H9 (cell line): ENCODE results near the gene TRMT61B. TPM values are rescaled to one million over a fixed set of nuclear protein-coding genes. Genes with fewer than 3 reads are reported as not detected.

Experiments
- DNase-seq: peaks from one replicate; pipeline ENCODE4 v3.0.0-alpha.2; 2017
- H2AFZ ChIP-seq: one replicate; pipeline ENCODE4 v1.6.1; 2013; ENCODE audit warnings: mild to moderate bottlenecking, low read length, control low read depth, moderate library complexity
- H2AK5ac ChIP-seq: 2 replicates; pipeline ENCODE4 v1.6.1; 2013; ENCODE audit warnings: low read length, control low read depth, mixed read lengths; ENCODE audit not compliant: insufficient read length
- H2BK120ac ChIP-seq: one replicate; pipeline ENCODE4 v1.6.1; 2013; ENCODE audit warnings: low read depth, mild to moderate bottlenecking, low read length, control low read depth, inconsistent platforms; ENCODE audit not compliant: poor library complexity, severe bottlenecking
- H2BK12ac ChIP-seq: 2 replicates; pipeline ENCODE4 v1.6.1; 2013; ENCODE audit warnings: low read length, control low read depth, mixed read lengths, low read depth; ENCODE audit not compliant: insufficient read length
- H2BK15ac ChIP-seq: 2 replicates; pipeline ENCODE4 v1.6.1; 2013; ENCODE audit warnings: low read depth, low read length, control low read depth
- H2BK20ac ChIP-seq: one replicate; pipeline ENCODE4 v1.6.1; 2013; ENCODE audit warnings: low read depth, mild to moderate bottlenecking, low read length, control low read depth, inconsistent platforms; ENCODE audit not compliant: poor library complexity, severe bottlenecking
- H2BK5ac ChIP-seq: 2 replicates; pipeline ENCODE4 v1.6.1; 2013; ENCODE audit warnings: low read length, control low read depth, mixed read lengths; ENCODE audit not compliant: insufficient read length
- H3K14ac ChIP-seq: 2 replicates; pipeline ENCODE4 v1.6.1; 2013; ENCODE audit warnings: low read length, control low read depth; ENCODE audit not compliant: insufficient read depth
- H3K18ac ChIP-seq: 2 replicates; pipeline ENCODE4 v1.6.1; 2013; ENCODE audit warnings: low read depth, mild to moderate bottlenecking, mixed read lengths, low read length, control low read depth; ENCODE audit not compliant: insufficient read length
- H3K23ac ChIP-seq: 2 replicates; pipeline ENCODE4 v1.6.1; 2013; ENCODE audit warnings: low read length, control low read depth, mixed read lengths, low read depth; ENCODE audit not compliant: insufficient read length
- H3K23me2 ChIP-seq: 2 replicates; pipeline ENCODE4 v1.6.1; 2013; ENCODE audit warnings: low read depth, mild to moderate bottlenecking, mixed read lengths, low read length, control low read depth; ENCODE audit not compliant: insufficient read length, poor library complexity, severe bottlenecking
- H3K27ac ChIP-seq: 2 replicates; pipeline ENCODE4 v1.5.1; 2013; ENCODE audit warnings: low read length, control low read depth, mixed read lengths, low read depth; ENCODE audit not compliant: insufficient read length
- H3K27me3 ChIP-seq: 2 replicates; pipeline ENCODE4 v1.6.1; 2013; ENCODE audit warnings: low read length, control low read depth, inconsistent platforms; ENCODE audit not compliant: insufficient read depth
- H3K4ac ChIP-seq: 2 replicates; pipeline ENCODE4 v1.6.1; 2013; ENCODE audit warnings: low read depth, mild to moderate bottlenecking, control low read depth, inconsistent platforms, low read length, moderate library complexity
- H3K4me1 ChIP-seq: 2 replicates; pipeline ENCODE4 v1.6.1; 2013; ENCODE audit warnings: low read length, control low read depth, inconsistent platforms; ENCODE audit not compliant: insufficient read depth
- H3K4me2 ChIP-seq: 2 replicates; pipeline ENCODE4 v1.6.1; 2013; ENCODE audit warnings: low read length, control low read depth, mixed read lengths; ENCODE audit not compliant: insufficient read length, insufficient read depth
- H3K56ac ChIP-seq: 2 replicates; pipeline ENCODE4 v1.6.1; 2013; ENCODE audit warnings: low read depth, mild to moderate bottlenecking, mixed read lengths, low read length, control low read depth; ENCODE audit not compliant: insufficient read length
- H3K79me1 ChIP-seq: 2 replicates; pipeline ENCODE4 v1.6.1; 2013; ENCODE audit warnings: low read depth, mild to moderate bottlenecking, moderate library complexity, low read length, control low read depth, inconsistent platforms; ENCODE audit not compliant: insufficient read depth, poor library complexity, severe bottlenecking
- H3K79me2 ChIP-seq: 2 replicates; pipeline ENCODE4 v1.6.1; 2013; ENCODE audit warnings: low read length, control low read depth, inconsistent platforms; ENCODE audit not compliant: insufficient read depth
- H3K9ac ChIP-seq: 2 replicates; pipeline ENCODE4 v1.6.1; 2013; ENCODE audit warnings: low read length, control low read depth, mixed read lengths; ENCODE audit not compliant: insufficient read length; ENCODE audit errors: extremely low read depth
- H3K9me3 ChIP-seq: one replicate; pipeline ENCODE4 v1.6.1; 2013; ENCODE audit warnings: low read depth, low read length, inconsistent platforms; ENCODE audit not compliant: control insufficient read depth
- H3T11ph ChIP-seq: one replicate; pipeline ENCODE4 v1.6.1; 2013; ENCODE audit warnings: mild to moderate bottlenecking, low read length, control low read depth, inconsistent platforms
- H4K20me1 ChIP-seq: one replicate; pipeline ENCODE4 v1.6.1; 2013; ENCODE audit not compliant: control insufficient read depth, insufficient read length, insufficient read depth
- H4K5ac ChIP-seq: 2 replicates; pipeline ENCODE4 v1.6.1; 2013; ENCODE audit warnings: low read depth, mild to moderate bottlenecking, mixed read lengths, low read length, control low read depth; ENCODE audit not compliant: insufficient read length
- H4K8ac ChIP-seq: replicated peaks from 2 replicates; pipeline ENCODE4 v1.6.1; 2013; ENCODE audit warnings: low read length, control low read depth, mixed read lengths, low read depth; ENCODE audit not compliant: insufficient read length
- H4K91ac ChIP-seq: 2 replicates; pipeline ENCODE4 v1.6.1; 2013; ENCODE audit warnings: low read depth, mild to moderate bottlenecking, moderate library complexity, mixed read lengths, low read length, control low read depth; ENCODE audit not compliant: insufficient read length
- H3K27ac Mint-ChIP-seq, 3 experiments: 2 replicates in 2 of 3; 3 replicates in 1 of 3; pipeline ENCODE4 v1.8.0; 2020 to 2021; ENCODE audit warnings: mixed read lengths in 3 of 3, mild to moderate bottlenecking in 1 of 3, moderate library complexity in 1 of 3
- H3K27me3 Mint-ChIP-seq: 2 replicates; pipeline ENCODE4 v1.8.0; 2021; ENCODE audit warnings: low read depth, mild to moderate bottlenecking, moderate library complexity, mixed read lengths
- H3K36me3 Mint-ChIP-seq, 3 experiments: 2 replicates in 2 of 3; 3 replicates in 1 of 3; pipeline ENCODE4 v1.8.0; 2020 to 2021; ENCODE audit warnings: low read depth in 3 of 3, mixed read lengths in 3 of 3; ENCODE audit not compliant: insufficient read depth in 1 of 3
- H3K4me1 Mint-ChIP-seq, 2 experiments: 2 replicates each; pipeline ENCODE4 v1.8.0; 2020; ENCODE audit warnings: mixed read lengths in 2 of 2
- H3K4me3 Mint-ChIP-seq, 2 experiments: 2 replicates in 1 of 2; 3 replicates in 1 of 2; pipeline ENCODE4 v1.8.0; 2020 to 2021; ENCODE audit warnings: mild to moderate bottlenecking in 2 of 2, mixed read lengths in 2 of 2, moderate library complexity in 1 of 2
- H3K9me3 Mint-ChIP-seq, 2 experiments: 2 replicates in 1 of 2; 3 replicates in 1 of 2; pipeline ENCODE4 v1.8.0; 2020; ENCODE audit warnings: mild to moderate bottlenecking in 2 of 2, mixed read lengths in 2 of 2, moderate library complexity in 1 of 2
- WGBS: extraction: QIAGEN DNeasy Blood & Tissue Kit; methylation state at CpG from one replicate; pipeline ENCODE4 v1.1.7; 2013; ENCODE audit warnings: missing lambda C conversion rate, low lambda C conversion rate, mixed read lengths; ENCODE audit not compliant: insufficient read length; ENCODE audit errors: extremely low coverage; 5-methylcytosine and 5-hydroxymethylcytosine counted together
- total RNA-seq: library from RNA; stranded (reverse); gene quantifications from 2 replicates; pipeline ENCODE4 v1.2.1, GENCODE V29; 2021
- TF ChIP-seq, protein P1 (sequence below): fragments of 200-600 bp; sonication (generic); conservative IDR thresholded peaks from 3 replicates; pipeline ENCODE4 v1.8.0; 2021; ENCODE audit warnings: antibody characterized with exemption, mild to moderate bottlenecking

The TRMT61B gene
- total RNA-seq, 1 experiment from 2014 or later = 20.7 TPM

DNA sequence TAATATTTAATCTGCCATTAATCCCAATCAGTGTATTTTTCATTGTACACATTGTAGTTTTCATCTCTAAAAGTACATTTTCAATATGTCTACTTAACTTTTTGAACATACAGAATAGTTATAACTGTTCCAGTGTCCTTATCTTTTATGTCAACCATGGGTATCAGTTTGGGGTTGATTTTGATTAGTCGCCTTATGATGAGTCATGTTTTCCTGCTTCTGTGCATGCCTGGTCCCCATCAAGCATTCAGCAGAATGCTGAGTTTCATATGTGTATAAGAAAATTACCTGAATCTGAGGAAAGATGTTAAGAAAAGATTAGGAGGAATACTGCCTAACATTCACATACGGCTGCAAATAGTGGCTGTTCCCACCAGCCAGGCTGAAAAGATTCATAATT, 41.7 kb downstream of the TRMT61B start:
- H3K27me3 ChIP-seq = no peaks in the 10 kb centered on the region
- no peak overlapping the region for H2BK20ac ChIP-seq
- H3K9me3 Mint-ChIP-seq = no peaks in the 10 kb centered on the region; a peak in 1 of 5 replicates
- H2BK120ac ChIP-seq = no peak overlapping the region
- H2AFZ ChIP-seq = no peak overlapping the region
- H3K18ac ChIP-seq = no peak overlapping the region
- no peaks in the 10 kb centered on the region for H3K79me1 ChIP-seq
- no peak overlapping the region for H3K56ac ChIP-seq
- H3T11ph ChIP-seq = no peak overlapping the region
- DNase-seq = no peak
- H3K4ac ChIP-seq = no peak overlapping the region
- H3K23ac ChIP-seq = no peak overlapping the region
- no peak overlapping the region for H4K8ac ChIP-seq
- H3K36me3 Mint-ChIP-seq = no peaks in the 10 kb centered on the region
- no peak overlapping the region for H3K4me3 Mint-ChIP-seq
- no peaks in the 10 kb centered on the region for H3K27me3 Mint-ChIP-seq
- H2BK15ac ChIP-seq = no peak overlapping the region
- no peak overlapping the region for H4K91ac ChIP-seq
- no peak overlapping the region for H2BK5ac ChIP-seq
- no peaks in the 10 kb centered on the region for H3K4me1 Mint-ChIP-seq
- no peak overlapping the region for H3K4me2 ChIP-seq
- H3K9ac ChIP-seq = no peak overlapping the region
- no CpG with 5 or more reads among the region's 2 CpGs for WGBS
- H3K9me3 ChIP-seq = no peaks in the 10 kb centered on the region
- H3K79me2 ChIP-seq = no peaks in the 10 kb centered on the region
- no peak overlapping the region for H4K5ac ChIP-seq
- H3K4me1 ChIP-seq = no peaks in the 10 kb centered on the region
- H2AK5ac ChIP-seq = no peak overlapping the region
- TF ChIP-seq, protein P1, sequence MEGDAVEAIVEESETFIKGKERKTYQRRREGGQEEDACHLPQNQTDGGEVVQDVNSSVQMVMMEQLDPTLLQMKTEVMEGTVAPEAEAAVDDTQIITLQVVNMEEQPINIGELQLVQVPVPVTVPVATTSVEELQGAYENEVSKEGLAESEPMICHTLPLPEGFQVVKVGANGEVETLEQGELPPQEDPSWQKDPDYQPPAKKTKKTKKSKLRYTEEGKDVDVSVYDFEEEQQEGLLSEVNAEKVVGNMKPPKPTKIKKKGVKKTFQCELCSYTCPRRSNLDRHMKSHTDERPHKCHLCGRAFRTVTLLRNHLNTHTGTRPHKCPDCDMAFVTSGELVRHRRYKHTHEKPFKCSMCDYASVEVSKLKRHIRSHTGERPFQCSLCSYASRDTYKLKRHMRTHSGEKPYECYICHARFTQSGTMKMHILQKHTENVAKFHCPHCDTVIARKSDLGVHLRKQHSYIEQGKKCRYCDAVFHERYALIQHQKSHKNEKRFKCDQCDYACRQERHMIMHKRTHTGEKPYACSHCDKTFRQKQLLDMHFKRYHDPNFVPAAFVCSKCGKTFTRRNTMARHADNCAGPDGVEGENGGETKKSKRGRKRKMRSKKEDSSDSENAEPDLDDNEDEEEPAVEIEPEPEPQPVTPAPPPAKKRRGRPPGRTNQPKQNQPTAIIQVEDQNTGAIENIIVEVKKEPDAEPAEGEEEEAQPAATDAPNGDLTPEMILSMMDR = no peak
- no peak overlapping the region for H3K27ac ChIP-seq
- H3K27ac Mint-ChIP-seq = no peak overlapping the region
- H3K14ac ChIP-seq = no peak overlapping the region
- H2BK12ac ChIP-seq = no peak overlapping the region
- H4K20me1 ChIP-seq = no peaks in the 10 kb centered on the region
- no peaks in the 10 kb centered on the region for H3K23me2 ChIP-seq
